HG03135 (cell line): ENCODE data around the gene PLEKHS1.

Experiments
- ATAC-seq: cut with Tn5 transposase; IDR thresholded peaks from one replicate; pipeline ENCODE4 v1.9.1; 2021; ENCODE audit warnings: mild to moderate bottlenecking, moderate library complexity; ENCODE audit not compliant: unreplicated experiment

The PLEKHS1 gene

DNA sequence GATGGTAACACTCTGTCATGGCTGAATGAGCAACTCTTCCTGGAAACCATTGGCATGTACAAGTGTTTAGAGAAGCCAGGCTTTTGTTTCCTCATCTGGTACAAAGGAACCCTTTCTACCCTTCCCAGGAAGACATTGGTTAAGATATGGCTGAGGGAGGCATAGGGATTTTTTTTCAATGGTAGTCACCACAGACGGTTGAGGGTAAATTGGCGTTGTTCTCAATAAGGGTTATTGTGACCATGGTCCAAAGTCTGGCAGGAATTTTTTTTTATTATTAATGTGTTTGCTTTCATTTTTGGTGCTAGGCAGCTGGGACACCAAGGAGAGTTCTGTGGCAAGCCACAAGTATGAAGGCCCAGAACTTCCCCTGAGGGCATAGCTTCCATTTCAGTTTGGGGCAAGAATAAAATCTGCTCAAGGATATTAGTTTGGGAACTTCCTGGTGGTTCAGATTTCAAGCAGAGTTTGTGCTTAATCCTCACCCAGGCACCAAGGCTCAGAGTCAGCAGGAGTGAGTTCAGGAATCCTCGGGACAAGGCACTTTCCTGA lies at the start of gene PLEKHS1:
Gene PLEKHS1 (plus strand): TSS at position 502 of the 552 bp plus-strand sequence. CDS start 3,596 bp downstream, outside the sequence.
- no peak for ATAC-seq

GRCh38 chr10:113704637-113705343 lies 46.7 kb upstream of the PLEKHS1 start:
- no peak for ATAC-seq

DNA sequence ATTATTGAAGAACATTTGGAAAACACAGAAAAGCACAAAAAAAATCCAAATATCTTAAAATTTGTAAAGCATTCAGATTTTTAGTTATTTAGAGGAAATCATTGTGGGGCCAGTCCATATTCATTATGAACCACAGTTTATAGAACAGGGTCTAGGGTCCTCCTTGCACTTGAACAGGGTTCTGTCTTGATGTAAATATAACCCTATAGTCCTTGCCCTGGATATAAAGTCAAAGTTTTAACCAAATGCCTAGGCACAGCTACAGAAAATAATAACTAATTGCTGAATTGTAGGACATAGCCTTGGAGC lies 46.2 kb upstream of the PLEKHS1 start:
- ATAC-seq: no peak

DNA sequence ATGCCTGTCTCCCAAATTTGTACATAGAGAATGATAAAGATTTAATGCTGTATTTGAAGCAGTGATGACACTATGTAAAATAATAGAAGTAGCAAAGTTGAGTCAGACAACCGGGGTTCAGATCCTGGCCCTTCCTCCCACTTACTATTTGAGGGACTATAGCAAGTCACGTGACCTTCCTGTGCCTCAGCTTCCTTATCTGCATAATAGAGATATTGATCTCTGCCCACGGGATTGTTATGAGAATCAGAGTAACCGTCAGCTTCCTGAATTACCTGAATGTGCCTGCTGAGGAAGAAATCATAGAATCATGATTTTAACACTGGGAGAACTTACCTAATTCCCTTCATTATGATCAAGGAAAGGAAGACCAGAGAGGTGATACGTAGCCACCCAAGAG lies 44.9 kb upstream of the PLEKHS1 start:
- ATAC-seq: no peak

DNA sequence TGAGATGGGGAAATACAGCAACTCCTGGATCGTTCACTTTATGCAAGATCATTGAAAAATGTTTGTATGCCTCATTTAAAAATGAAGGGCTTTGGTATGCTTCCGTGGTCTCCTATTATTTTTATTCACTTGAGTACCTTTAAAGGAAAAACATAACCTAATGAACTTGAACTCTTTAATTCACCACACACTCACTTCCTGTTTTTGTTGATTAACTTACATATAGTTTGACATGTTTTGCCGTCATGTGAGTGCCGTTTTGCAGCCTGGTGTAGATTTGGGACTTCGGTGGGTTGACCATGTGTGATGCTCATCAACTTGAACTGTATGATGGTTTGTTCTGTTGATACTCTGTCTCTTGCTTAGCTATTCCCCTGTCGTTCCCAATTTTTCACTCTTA lies 42.8 kb upstream of the PLEKHS1 start:
- no peak for ATAC-seq

DNA sequence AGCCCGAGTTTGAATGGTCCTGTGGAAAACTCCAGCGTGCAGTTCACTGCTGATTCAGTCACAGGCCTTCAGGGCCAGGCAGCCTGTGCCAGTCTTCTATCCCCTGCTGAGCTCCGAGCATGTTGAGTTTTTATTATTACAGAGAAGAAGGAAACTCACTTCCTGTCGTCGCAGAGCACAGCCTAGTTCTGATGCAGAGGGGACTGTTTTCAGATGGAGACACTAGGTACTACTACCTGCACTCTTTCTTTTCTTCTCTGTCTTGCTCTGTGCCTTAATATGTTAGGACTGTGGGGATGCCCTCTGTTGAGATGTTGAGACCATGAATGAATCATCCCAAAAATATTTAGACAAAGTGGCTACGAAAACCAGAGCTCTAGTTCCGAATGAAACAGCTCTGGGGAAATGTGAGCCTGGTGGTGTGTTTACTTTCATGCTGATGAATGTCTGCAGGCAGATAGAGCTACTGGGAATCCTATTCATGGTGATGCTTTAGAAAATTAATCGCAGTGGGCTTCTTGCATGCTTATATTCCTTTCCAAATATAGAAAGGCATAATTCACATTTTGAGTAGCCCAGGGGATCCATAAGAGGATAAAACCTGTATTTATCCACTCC lies 42.2 kb upstream of the PLEKHS1 start:
- ATAC-seq: no peak

DNA sequence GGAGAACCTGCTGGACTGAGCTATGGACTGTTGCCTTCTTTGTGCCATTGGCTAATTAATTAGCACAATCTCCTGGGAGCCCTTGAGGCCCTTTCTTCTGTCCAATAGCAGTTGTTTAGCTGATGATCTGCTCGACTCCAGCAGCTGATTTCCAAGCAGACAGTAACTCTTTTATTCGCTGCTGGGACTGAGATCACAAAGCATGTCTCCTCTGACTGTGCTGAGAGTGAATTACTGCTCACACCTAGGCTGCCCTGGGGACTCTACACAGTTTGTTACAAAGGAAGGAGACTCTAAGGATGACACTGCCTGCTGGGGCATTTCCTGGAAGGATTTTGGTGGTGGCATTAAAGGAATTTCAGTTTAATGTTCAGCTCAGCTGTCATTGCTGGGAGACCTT lies 40.3 kb upstream of the PLEKHS1 start:
- no peak for ATAC-seq

DNA sequence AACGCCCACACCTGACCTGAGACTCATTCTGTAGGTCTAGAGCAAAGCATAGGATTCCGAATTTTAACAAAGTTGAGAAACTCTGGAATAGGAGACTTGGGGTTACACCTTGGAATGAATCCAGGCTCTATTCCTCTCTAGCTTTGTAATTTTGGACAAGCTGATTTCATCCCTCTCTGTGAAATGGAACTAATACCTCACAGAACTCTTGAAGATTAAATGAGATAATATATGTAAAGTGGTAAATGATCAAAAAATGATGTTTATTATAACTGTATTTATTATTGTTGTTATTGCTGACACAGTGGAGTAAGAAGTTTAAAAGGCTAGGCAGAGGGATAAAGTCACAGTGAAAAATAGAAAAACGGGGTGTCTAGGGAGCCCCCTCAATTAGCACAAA lies 39.5 kb upstream of the PLEKHS1 start:
- ATAC-seq: no peak

GRCh38 chr10:113712755-113713639 lies 38.5 kb upstream of the PLEKHS1 start:
- ATAC-seq: no peak

GRCh38 chr10:113713640-113713982 lies 37.9 kb upstream of the PLEKHS1 start:
- ATAC-seq: no peak

GRCh38 chr10:113716109-113716910 lies 35.2 kb upstream of the PLEKHS1 start:
- ATAC-seq: no peak

GRCh38 chr10:113718969-113719822 lies 32.3 kb upstream of the PLEKHS1 start:
- ATAC-seq: no peak

GRCh38 chr10:113720386-113720785 lies 31.1 kb upstream of the PLEKHS1 start:
- ATAC-seq: no peak

- ATAC-seq: no peak
Observed at GRCh38 chr10:113732160-113732881, 19.2 kb upstream of the PLEKHS1 start.

DNA sequence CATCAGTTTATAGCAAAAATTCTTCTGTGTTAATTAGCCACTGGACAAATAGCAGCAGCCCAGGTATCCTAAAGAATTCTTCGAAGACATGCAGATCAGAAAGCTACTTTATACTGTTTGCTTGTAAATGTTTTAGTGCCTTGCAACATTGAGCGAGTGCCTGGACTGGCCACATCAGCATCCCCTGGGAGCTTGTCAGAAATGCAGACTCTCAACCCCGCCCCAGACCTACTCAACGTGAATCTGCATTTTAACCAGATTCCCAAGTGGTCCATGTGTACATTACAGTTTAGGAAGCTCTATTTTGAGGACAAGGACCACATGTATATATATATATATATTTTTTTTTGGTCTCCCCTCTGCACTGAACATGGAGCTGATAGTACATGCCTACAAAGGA lies 18.5 kb upstream of the PLEKHS1 start:
- no peak for ATAC-seq

- no peak for ATAC-seq
Observed at GRCh38 chr10:113733635-113734034, 17.8 kb upstream of the PLEKHS1 start.

DNA sequence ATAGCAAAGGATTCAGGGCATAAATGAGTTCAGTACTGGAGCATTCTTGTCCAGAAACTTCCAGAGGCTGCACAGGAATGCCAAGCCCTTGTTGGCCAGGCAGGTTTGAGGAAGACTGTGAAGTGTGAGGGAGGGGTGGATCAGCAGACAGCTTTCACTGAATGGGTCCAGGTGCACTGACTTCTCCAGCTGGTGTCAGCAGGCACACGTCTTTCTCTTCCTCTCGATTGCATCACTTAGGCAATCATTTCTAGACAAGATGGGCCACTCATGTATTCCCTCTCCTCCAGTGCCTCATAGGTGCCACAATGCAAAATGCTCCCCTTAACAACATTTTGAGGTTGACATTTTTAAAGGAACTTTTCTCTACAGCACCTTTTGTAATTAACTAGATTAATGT lies 15.6 kb upstream of the PLEKHS1 start:
- no peak for ATAC-seq

GRCh38 chr10:113736576-113736975 lies 14.9 kb upstream of the PLEKHS1 start:
- ATAC-seq: no peak

DNA sequence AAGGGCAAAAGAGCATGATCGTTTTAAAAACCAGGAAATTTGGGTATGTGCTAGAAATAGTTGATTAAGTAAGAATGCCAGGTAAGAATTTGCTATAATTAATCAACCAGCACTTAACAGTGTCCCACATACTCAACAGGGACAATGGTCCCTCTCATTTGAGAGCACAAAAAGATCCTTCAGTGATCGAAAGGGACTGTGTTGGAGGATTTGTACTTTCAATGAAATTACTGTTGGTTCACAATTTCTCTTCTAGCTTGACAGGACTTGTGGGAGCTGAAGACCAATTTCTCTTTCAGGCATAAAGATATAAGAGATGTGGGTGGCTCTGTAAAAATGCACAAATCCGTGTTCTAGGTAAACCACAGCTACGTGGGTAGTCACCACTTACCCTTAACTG lies 12.5 kb upstream of the PLEKHS1 start:
- ATAC-seq: no peak
